ENCODE data around the gene PHAX.
A peak's percentile ranks its signal among the peaks of the same experiment; 100 is the strongest.
"Not testable (repeated sequence)": the region's sequence is repeated elsewhere in the genome, so short reads cannot be mapped to it uniquely, and the experiment has no call there.

The PHAX gene

GRCh38 chr5:126600631-126601511 is at the start of gene PHAX:
Gene PHAX, plus strand, starts transcription at chr5:126600947. Its CDS starts 16 bp downstream, at chr5:126600963.
- FAIRE-seq, result no peak

- FAIRE-seq, result no peak
Measured at GRCh38 chr5:126552614-126553013, 48.1 kb upstream of the PHAX start.

- not testable (repeated sequence) for FAIRE-seq
Measured at GRCh38 chr5:126555101-126555500, 45.6 kb upstream of the PHAX start.

GRCh38 chr5:126561908-126562307 is 38.8 kb upstream of the PHAX start:
- no peak for FAIRE-seq

GRCh38 chr5:126562823-126563222 is 37.9 kb upstream of the PHAX start:
- no peak for FAIRE-seq

- FAIRE-seq, result no peak
Measured at GRCh38 chr5:126568206-126568755, 32.5 kb upstream of the PHAX start.

- no peak for FAIRE-seq
Measured at GRCh38 chr5:126575644-126576043, 25.1 kb upstream of the PHAX start.

- no peak for FAIRE-seq
Measured at GRCh38 chr5:126576974-126577373, 23.8 kb upstream of the PHAX start.

- no peak for FAIRE-seq
Measured at GRCh38 chr5:126577415-126577814, 23.3 kb upstream of the PHAX start.

- FAIRE-seq, result no peak
Measured at GRCh38 chr5:126579716-126580115, 21.0 kb upstream of the PHAX start.

- no peak for FAIRE-seq
Measured at GRCh38 chr5:126583761-126584160, 17.0 kb upstream of the PHAX start.

GRCh38 chr5:126587551-126588390 is 13.0 kb upstream of the PHAX start:
- no peak for FAIRE-seq

GRCh38 chr5:126589536-126590297 is 11.0 kb upstream of the PHAX start:
- FAIRE-seq, result no peak

- FAIRE-seq, result no peak
Measured at GRCh38 chr5:126591549-126591948, 9.2 kb upstream of the PHAX start.

GRCh38 chr5:126594748-126595485 is 5.8 kb upstream of the PHAX start, which contains the start of gene ALDH7A1:
Gene ALDH7A1, minus strand, starts transcription at chr5:126595219. Its CDS starts 21 bp downstream, at chr5:126595198.
- FAIRE-seq, result peak; percentile 56

GRCh38 chr5:126595486-126596083 is 5.2 kb upstream of the PHAX start:
- FAIRE-seq, result no peak

GRCh38 chr5:126597156-126597555 is 3.6 kb upstream of the PHAX start:
- no peak for FAIRE-seq

GRCh38 chr5:126599499-126599898 is 1.2 kb upstream of the PHAX start:
- FAIRE-seq, result no peak

GRCh38 chr5:126599971-126600630 is 646 bp upstream of the PHAX start:
- not testable (repeated sequence) for FAIRE-seq

GRCh38 chr5:126603402-126603991 is 2.8 kb downstream of the PHAX start:
- FAIRE-seq, result no peak

Data from A204.1 (cell line).